ENCODE measurements around the gene SH3RF1. TPM values are rescaled to one million over a fixed set of nuclear protein-coding genes. Genes with fewer than 3 reads are reported as not detected.

The SH3RF1 gene
- total RNA-seq, 1 experiment from 2014 or later: 11.5 TPM

DNA sequence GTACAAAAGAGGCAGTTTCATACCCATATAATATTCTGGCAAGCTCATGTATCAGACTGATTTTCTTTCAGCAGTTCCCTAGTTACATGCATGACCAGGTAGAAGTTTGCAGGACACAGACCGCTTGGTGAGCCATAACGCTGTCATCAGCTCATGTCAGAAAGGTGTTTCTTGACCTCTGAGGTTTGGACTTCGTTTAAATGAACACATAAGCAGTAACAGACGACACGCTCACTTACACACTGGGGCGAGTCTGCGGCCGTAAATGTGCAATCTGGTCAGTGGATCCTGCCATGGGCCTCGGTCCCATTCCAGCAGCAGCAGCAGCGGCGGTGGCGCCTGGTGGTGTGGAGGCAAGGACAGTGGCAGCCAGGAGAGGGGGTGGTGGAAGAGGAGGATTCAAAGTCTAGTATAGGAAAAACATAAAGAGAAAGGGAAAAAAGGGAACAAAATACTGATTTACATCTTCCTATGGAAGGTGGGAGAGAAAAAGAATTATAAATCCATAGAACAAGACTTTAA is 148.8 kb downstream of the SH3RF1 start:
- H3K27ac ChIP-seq (ENCODE audit: low read length): no peak overlapping the region
- no peak overlapping the region for H3K4me3 ChIP-seq (ENCODE audit: low read depth in 2 of 2, low read length in 2 of 2)
- H3K4me1 ChIP-seq (ENCODE audit: control insufficient read depth, insufficient read depth, low read length): no peaks in the 10 kb centered on the region
- no peaks in the 10 kb centered on the region; the same call in 1 of the 2 replicates for H3K36me3 ChIP-seq (ENCODE audit: control insufficient read depth, insufficient read depth, low read length)
- DNase-seq (ENCODE audit: low read depth, low spot score) (no peak), ATAC-seq (no peak)
- CTCF ChIA-PET: no interaction called here
- POLR2A ChIA-PET: no interaction called here
- H3K9me3 ChIP-seq (ENCODE audit: control insufficient read depth, insufficient read depth, low read depth, low read length): no peaks in the 10 kb centered on the region
- in situ Hi-C loops (cut with HindIII; ENCODE audit: low pct_unique_long_range_greater_than_20kb, low sequenced_read_pairs) (no loop called here), intact Hi-C loops (cut with micrococcal nuclease; ENCODE audit: unreplicated experiment) (no loop called here)
- H3K27me3 ChIP-seq (ENCODE audit: control insufficient read depth, insufficient read depth, low read length): no peaks in the 10 kb centered on the region
- TF ChIP-seq POLR2AphosphoS5 (IDR thresholded peaks at IDR 0.05; ENCODE audit: low read depth, low read length): no peak
- TF ChIP-seq, protein P1, sequence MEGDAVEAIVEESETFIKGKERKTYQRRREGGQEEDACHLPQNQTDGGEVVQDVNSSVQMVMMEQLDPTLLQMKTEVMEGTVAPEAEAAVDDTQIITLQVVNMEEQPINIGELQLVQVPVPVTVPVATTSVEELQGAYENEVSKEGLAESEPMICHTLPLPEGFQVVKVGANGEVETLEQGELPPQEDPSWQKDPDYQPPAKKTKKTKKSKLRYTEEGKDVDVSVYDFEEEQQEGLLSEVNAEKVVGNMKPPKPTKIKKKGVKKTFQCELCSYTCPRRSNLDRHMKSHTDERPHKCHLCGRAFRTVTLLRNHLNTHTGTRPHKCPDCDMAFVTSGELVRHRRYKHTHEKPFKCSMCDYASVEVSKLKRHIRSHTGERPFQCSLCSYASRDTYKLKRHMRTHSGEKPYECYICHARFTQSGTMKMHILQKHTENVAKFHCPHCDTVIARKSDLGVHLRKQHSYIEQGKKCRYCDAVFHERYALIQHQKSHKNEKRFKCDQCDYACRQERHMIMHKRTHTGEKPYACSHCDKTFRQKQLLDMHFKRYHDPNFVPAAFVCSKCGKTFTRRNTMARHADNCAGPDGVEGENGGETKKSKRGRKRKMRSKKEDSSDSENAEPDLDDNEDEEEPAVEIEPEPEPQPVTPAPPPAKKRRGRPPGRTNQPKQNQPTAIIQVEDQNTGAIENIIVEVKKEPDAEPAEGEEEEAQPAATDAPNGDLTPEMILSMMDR (IDR thresholded peaks at IDR 0.05): no peak
- no peak for TF ChIP-seq SIN3A (IDR thresholded peaks at IDR 0.05; ENCODE audit: borderline replicate concordance, insufficient read depth, low read depth, low read length)
- TF ChIP-seq, protein P2, sequence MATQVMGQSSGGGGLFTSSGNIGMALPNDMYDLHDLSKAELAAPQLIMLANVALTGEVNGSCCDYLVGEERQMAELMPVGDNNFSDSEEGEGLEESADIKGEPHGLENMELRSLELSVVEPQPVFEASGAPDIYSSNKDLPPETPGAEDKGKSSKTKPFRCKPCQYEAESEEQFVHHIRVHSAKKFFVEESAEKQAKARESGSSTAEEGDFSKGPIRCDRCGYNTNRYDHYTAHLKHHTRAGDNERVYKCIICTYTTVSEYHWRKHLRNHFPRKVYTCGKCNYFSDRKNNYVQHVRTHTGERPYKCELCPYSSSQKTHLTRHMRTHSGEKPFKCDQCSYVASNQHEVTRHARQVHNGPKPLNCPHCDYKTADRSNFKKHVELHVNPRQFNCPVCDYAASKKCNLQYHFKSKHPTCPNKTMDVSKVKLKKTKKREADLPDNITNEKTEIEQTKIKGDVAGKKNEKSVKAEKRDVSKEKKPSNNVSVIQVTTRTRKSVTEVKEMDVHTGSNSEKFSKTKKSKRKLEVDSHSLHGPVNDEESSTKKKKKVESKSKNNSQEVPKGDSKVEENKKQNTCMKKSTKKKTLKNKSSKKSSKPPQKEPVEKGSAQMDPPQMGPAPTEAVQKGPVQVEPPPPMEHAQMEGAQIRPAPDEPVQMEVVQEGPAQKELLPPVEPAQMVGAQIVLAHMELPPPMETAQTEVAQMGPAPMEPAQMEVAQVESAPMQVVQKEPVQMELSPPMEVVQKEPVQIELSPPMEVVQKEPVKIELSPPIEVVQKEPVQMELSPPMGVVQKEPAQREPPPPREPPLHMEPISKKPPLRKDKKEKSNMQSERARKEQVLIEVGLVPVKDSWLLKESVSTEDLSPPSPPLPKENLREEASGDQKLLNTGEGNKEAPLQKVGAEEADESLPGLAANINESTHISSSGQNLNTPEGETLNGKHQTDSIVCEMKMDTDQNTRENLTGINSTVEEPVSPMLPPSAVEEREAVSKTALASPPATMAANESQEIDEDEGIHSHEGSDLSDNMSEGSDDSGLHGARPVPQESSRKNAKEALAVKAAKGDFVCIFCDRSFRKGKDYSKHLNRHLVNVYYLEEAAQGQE (IDR thresholded peaks at IDR 0.05; ENCODE audit: insufficient read depth in 1 of 2, low read depth in 2 of 2, low read length in 1 of 2): no peak
- TF ChIP-seq TCF7L2 (IDR thresholded peaks at IDR 0.05; ENCODE audit: low read depth, low read length): no peak
- BruUV-seq (replicated peaks): no TSS peak

DNA sequence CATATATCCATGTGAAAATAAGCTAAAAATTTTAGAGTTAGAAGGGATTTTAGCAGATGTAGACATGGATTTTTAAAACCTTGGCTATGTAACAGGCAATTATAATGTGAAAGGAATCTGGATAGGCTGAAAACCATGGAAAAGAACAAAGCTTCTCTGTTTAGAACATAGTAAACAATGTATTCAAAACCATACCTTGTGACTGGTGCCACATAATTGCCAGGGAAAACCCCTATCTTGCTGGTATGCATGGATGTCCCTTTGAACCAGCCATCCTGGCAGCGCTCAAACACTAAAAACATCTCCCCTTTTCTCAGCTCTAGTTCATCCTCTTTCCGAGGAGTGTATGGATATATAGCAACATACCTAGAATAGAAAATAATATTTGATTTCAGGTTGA is 150.1 kb downstream of the SH3RF1 start:
- intact Hi-C loops (cut with micrococcal nuclease; ENCODE audit: unreplicated experiment): no loop called here
- POLR2A ChIA-PET: no interaction called here
- BruUV-seq (replicated peaks): no TSS peak
- no peak for TF ChIP-seq SIN3A (IDR thresholded peaks at IDR 0.05; ENCODE audit: borderline replicate concordance, insufficient read depth, low read depth, low read length)
- TF ChIP-seq, protein P2 (IDR thresholded peaks at IDR 0.05; ENCODE audit: insufficient read depth in 1 of 2, low read depth in 2 of 2, low read length in 1 of 2): no peak
- TF ChIP-seq TCF7L2 (IDR thresholded peaks at IDR 0.05; ENCODE audit: low read depth, low read length): no peak
- TF ChIP-seq, protein P1 (IDR thresholded peaks at IDR 0.05): no peak
- no peak for TF ChIP-seq POLR2AphosphoS5 (IDR thresholded peaks at IDR 0.05; ENCODE audit: low read depth, low read length)
- in situ Hi-C loops (cut with HindIII; ENCODE audit: low pct_unique_long_range_greater_than_20kb, low sequenced_read_pairs): no loop called here
- Histone ChIP-seq H3K36me3 (ENCODE audit: control insufficient read depth, insufficient read depth, low read length) (no peaks in the 10 kb centered on the region; the same call in 1 of the 2 replicates), H3K4me3 (ENCODE audit: low read depth in 2 of 2, low read length in 2 of 2) (no peak overlapping the region), H3K27ac (ENCODE audit: low read length) (no peak overlapping the region), H3K9me3 (ENCODE audit: control insufficient read depth, insufficient read depth, low read depth, low read length) (no peaks in the 10 kb centered on the region), H3K27me3 (ENCODE audit: control insufficient read depth, insufficient read depth, low read length) (no peaks in the 10 kb centered on the region), H3K4me1 (ENCODE audit: control insufficient read depth, insufficient read depth, low read length) (no peaks in the 10 kb centered on the region)
- CTCF ChIA-PET: no interaction called here
- no peak for DNase-seq (ENCODE audit: low read depth, low spot score)
- no peak for ATAC-seq
